ENCODE results near the gene MAN2A1.
"Not testable (repeated sequence)": the region's sequence is repeated elsewhere in the genome, so short reads cannot be mapped to it uniquely, and the experiment has no call there.

MAN2A1 gene

DNA sequence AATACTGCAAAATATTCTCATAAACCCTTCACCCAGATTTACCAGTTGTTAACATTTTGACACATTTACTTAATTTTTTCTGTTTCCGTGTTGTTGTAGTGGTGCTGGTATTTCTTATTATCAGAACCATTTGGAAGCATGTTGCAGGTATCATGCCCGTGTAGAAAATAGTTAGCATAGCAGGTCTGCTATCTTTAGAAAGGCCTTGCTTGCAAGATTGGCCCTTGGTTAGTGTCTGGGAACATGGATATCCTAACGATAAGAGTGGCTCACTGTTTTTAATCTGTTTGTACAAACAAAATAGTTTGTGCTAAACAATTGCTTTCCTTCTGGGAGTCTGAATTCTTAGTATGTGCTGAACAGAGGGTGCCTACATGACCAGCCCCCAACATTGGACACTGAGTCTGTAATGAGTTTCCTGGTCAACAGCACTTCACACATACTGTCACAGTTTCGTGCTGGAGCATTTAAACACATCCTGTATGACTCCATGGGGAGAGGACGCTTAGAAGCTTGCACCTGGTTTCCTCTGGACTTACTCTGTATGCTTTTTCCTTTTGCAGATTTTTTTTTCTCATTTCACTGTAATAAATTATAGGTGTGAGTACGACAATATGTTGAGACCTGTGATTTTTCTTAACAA, 66.9 kb downstream of the MAN2A1 start:
- DNase-seq (ENCODE audit: low spot score), result no peak

DNA sequence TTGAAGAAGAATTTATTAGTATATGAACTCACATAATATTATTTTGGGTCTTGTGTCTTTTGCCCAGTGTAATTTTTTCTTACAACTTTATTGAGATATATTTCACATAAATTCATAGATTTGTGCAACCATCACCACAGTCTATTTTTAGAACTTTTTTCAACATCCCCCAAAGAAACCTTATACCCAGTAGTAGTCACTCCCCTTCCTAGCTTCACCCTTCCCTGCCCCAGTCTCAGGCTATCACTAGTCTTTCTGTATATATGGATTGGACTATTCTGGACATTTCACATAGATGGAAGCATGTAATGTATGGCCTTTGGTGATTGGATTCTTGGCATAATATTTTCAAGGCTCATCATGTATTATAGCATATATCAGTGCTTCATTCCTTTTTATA, 67.8 kb downstream of the MAN2A1 start:
- DNase-seq (ENCODE audit: low spot score), result no peak

DNA sequence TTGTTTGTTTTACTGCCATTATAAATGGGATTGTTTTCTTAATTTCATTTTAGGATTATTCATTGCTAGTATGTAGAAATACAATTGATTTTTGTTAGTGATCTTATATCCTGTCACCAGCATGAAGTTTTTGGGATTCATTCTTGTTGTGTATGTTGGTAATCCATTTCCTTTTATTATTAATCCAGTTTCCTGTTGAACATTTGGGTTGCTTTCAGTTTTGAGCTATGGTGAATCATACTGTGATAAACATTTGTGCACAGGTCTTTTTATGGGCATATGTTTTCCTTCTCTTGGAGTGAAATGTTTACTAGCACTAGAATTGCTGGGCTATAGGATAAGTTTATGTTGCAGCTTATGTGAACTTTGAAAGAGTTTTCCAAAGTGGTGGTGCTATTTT, 69.6 kb downstream of the MAN2A1 start:
- DNase-seq (ENCODE audit: low spot score), result no peak

DNA sequence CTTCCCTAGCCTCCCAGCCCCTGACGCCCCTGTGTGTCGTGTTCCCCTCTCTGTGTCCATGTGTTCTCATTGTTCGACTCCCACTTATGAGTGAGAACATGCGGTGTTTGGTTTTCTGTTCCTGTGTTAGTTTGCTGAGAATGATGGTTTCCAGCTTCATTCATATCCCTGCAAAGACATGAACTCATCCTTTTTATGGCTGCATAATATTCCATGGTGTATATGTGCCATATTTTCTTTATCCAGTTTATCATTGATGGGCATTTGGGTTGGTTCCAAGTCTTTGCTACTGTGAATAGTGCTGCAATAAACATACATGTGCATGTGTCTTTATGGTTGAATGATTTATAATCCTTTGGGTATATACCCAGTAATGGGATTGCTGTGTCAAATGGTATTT, 70.4 kb downstream of the MAN2A1 start:
- DNase-seq (ENCODE audit: low spot score), result not testable (repeated sequence)

DNA sequence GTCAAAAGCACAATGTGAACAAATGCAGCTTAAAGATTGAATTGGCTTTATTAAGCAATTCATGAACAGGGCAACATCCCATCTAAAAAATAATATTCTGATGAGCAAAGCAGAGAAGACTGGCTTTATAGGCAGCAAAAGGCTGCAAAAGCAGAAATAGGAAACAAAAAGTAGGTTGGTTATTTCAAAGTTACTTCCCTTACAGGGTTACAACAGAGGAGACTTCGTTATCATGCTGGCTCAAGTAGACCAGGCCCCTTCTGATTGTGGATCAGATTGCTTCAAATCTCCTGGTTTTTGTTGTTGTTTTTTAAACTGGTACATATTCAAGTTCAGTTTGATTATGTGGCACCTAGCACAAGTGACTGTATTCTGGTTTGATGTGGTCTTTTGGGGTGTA, 73.1 kb downstream of the MAN2A1 start:
- DNase-seq (ENCODE audit: low spot score), result no peak

DNA sequence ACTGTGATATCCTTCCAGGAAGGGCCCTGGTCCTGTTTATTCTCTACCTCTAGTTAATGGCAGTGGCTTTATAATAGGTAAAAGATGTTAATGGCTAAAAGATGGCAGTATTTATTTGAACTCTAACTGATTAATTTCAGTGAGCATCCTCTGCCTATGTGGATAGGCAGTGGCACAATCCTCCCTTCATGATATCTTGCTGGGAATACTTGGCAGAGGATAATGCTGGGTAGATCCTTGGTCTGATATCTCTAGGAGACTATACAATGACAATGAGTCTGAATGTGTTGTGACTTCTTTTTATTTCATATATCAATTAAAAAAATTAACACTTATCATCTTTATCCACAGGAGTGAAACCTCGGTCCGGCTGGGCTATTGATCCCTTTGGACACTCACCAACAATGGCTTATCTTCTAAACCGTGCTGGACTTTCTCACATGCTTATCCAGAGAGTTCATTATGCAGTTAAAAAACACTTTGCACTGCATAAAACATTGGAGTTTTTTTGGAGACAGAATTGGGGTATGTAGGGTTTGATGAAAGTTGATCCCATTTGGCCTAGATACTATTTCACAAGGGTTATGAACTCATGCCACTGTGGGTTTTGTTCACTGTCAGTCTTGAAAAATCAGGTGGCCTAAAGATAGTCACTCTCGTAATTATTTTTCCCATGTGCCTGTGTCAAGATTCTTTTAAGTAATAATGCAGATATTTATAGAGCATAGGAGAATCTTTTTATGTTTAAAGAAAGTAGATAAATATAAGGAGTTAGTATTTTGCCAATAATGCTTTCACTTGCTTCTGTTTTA, 77.7 kb downstream of the MAN2A1 start:
- no peak for DNase-seq (ENCODE audit: low spot score)

DNA sequence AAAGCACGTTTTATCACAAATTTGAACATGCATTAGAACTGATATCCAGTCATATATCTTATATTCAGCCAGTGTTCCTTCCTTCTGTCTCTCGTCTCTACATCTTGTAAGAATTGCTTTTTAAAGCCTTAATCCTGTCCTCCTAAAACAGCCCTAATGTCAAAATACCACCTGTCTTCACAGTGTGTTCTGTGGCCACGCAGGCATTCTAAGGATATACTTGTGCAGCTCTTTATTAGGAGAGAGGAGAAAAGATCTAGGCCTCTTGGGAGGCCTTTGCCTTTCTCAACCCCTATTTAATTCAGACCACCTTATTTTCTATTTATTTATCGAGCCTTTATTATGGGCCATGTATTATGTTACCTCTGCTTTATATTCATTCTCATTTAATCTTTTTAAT, 78.3 kb downstream of the MAN2A1 start:
- no peak for DNase-seq (ENCODE audit: low spot score)

DNA sequence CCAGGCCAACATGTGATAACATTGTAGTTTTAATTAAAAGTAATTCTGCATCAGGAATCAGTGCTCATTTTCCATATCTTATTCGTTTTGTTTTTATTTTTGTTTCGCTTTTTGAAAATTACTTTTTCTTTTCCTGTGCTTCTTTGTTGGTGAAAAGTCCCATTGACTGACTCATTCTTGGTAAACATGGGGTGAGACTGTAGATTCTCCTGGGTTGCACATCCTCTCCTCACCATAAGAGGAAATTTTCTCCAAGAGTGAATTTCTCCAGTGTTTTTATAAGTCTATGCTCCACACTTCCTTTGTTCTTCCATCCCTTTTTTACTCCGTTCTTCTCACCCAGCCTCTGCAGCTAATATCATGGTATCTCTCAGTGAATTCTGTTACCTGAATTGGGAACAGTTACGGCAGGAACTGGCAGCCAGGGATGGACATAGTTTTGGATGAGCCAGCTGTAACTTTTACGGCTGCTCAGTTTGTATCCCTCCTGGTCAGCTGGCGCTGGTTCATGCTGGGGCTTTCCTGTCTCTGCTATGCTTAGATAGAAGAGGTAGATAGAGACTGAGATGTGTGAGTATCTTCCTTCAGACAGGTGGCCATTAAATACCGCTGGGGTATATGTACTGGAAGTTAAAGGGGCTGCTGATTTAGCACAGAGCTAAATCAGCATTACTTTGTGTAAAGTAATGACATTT, 80.0 kb downstream of the MAN2A1 start:
- DNase-seq (ENCODE audit: low spot score), result no peak

DNA sequence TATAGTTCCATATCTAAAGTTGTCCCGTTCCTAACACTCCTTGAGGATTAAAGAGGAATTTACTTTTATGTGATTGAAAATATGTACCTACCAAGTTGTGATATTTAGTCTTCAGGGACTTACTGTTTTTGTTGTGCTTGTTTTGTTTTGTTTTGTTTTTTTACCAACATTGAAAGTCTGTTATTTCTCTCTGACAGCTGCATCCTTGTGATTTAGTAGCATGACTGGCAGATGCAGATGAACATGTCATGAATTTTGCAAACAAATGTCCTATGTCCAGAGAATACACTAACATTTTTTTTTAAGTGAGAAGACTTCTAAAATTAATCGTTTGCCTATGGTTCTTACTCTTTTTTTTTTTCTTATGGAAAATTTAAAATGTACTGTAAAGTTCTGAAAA, 85.4 kb downstream of the MAN2A1 start:
- no peak for DNase-seq (ENCODE audit: low spot score)

DNA sequence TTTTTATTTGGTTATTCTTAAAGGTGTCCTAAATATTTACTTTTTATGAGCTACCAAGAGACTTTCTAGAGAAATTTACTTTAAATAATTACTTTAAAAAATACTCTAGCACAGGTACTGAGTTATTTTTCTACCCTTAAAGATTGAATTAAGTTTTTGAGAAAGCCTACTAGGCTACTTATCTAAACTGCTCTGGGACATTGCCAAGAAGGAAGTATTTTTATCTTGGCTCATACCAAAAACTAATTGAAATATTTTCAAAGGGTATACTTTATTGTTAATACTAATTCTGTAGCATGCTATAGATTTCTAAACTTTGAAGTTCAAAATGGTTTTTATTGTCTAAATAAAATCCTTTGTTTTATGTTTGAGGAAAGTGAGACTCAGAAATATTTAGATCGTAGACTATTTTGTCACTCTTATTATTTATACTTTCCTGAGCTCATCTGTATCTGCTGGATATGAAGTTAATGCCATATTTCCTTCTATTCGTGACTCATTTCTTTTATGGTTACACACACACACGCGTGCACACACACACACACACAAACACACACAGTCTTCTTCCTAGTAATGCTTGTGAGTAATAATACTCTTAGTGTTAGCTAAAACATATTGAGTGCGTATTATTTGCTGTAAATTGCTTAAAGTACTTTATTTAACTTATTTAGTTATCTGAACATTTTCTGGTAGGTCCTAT, 89.5 kb downstream of the MAN2A1 start:
- DNase-seq (ENCODE audit: low spot score), result no peak

DNA sequence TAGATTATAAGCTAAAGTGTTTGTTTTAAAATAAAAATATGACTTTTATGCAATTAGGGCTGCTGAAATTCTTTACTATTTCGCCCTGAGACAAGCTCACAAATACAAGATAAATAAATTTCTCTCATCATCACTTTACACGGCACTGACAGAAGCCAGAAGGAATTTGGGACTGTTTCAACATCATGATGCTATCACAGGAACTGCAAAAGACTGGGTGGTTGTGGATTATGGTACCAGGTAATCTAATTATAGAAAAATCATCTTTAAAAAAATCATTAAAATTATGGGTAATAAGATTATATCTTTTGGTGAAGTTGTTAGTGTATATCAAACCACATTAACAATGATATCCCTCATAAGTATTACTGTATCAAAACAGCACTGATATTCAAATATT, 95.0 kb downstream of the MAN2A1 start:
- DNase-seq (ENCODE audit: low spot score), result no peak

DNA sequence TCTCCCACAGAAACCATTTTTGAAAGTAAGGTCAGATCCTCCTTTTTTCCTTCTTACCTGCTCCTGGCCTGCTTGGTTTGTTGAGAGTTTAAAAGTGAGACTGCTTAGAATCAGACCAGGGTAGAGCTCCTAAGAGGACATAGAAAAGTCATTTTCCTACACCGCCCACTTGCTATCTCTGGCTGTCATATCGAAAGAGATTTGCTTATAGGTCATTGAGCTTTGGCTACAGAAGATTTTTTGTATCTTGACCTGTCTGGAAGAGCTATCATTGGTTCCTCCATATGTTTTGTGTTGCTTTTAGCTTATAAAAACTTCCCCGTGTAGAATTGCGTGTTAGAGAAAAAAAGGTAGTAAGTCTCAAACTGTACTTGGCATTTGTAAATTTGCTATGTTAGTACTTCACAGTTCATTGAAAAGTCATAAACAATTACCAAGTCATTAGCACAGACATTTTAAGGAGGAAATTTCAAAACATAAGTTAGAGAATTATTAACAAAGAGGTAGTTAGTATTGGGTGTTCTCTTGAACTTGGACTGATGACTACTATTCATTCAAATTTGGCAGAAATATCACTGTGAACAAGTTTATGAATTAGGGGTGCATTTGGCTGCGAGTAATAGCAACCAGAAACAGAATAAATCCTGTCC, 96.6 kb downstream of the MAN2A1 start:
- no peak for DNase-seq (ENCODE audit: low spot score)

DNA sequence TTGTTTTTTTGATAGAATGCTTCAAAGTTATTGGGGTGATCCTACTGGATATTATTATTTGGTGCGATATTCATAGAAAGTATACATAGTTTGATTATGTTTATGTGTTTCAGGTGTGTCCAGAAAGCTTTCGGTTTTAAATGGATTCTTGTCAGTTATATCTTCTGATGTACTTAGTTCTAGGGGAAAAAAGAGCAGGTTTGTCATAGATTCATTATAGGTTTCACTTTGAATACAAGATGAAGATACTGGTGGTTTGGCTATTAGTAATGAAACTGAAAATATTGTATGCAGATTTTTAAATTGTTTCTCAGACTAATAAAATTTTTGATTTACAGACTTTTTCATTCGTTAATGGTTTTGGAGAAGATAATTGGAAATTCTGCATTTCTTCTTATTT, 98.9 kb downstream of the MAN2A1 start:
- no peak for DNase-seq (ENCODE audit: low spot score)

DNA sequence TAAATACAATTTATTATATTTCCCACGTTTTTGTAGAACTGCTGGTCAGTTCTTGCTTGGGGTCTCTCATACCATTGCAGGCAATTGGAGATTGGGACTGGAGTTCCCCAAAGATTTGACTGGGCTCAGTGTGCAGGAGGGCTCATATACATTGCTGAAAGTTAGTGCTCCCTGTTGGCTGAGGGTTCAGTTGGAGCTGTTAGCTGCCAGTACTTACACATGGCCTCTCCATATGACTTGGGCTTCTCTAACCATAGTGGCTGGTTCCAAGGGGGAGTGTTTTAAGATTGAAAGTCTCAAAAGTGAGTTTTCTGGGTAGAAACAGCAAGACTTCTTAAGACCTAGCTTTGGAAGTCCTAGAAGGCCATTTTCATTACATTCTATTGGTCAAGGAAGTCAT, 102.9 kb downstream of the MAN2A1 start:
- no peak for DNase-seq (ENCODE audit: low spot score)

DNA sequence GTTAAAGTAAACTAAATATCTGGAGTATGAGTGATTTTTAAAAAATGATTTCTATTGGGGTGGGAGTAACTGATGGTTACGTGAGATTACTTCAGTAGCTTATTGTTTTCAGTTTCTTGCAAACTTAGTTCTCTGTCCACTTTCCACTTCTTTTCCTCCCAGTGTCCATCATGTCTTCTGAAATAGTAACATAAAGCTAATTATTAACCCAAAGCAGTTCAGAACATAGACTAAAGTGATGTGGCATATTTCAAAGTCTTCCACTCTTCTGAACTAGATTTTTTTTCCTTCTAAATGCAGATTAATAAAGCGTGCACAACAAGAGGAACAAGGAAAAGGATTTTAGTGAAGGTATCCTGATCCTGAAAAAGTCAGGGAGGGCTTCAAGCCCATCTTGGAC, 114.1 kb downstream of the MAN2A1 start:
- no peak for DNase-seq (ENCODE audit: low spot score)

DNA sequence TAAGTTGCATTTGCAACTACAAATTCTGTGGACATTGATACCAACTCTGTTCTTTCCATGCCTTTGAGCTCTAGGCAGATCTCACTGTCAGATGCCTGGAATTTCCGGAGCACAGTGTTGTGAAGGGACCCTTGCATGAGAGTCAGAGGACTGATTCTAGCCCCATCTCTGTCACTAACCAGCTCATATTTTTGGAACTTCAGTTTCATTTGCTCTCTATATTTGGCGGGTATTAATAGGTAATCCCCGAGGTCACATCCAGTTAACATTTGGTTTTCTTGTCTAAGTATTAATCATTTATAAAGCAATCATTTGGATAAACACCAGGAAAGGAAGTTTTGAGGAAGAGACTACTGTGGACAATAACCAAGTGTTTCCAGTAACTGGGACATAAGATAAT, 115.7 kb downstream of the MAN2A1 start:
- DNase-seq (ENCODE audit: low spot score), result no peak

DNA sequence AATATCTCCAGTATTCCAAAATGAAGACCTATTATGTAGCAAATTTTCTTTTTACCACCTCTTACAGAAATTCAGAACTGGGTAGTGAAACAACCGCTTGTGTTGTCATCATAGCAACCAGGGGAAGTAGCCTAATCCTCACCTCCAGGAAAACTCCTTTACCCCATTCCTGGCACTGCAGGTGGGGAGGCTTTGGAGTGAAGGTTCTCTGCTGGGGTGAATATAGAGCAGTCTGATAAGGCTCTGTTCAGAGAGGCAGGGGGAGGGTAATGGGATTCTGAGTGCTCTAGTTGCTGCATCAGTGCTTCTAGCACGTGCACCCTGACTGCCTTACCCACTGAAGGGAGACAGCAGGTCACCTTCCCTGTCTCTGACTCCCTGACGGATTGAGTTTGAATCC, 116.2 kb downstream of the MAN2A1 start:
- DNase-seq (ENCODE audit: low spot score), result no peak

DNA sequence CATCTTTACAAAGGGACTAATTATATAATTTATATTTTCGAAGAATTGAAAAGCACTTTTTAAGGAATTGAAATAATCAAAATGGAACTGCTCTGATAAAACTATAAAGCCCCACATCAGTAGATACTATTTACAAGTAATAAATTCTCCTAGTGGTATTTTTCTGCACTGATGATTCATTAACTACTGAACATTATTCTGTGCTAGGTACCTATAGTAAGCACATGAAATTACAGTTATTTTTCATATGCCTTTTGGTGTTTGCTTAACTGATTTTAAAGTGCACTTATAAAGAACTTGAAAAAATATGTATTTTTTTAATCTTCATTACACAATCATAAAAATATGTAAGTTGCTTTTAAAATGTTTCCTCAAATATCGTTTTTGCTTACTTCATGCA, 123.0 kb downstream of the MAN2A1 start:
- DNase-seq (ENCODE audit: low spot score), result no peak

DNA sequence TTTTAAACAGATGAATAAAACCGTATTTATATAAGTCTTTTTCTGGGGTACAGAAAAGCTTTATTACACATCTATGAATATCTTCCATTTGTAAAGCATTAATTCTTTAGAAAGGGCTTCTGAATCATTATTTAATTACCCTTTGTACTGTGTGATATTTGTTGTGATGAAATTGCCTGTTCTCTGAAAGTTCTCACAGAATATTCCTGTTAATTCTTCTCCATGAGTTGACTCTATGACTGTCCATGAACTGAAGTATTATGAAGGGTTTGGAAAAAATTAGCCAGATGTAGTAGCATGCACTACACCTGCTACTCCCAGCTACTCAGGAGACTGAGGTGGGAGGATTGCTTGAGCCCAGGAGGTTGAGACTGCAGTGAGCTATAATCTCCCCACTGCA, 127.0 kb downstream of the MAN2A1 start:
- DNase-seq (ENCODE audit: low spot score), result no peak

DNA sequence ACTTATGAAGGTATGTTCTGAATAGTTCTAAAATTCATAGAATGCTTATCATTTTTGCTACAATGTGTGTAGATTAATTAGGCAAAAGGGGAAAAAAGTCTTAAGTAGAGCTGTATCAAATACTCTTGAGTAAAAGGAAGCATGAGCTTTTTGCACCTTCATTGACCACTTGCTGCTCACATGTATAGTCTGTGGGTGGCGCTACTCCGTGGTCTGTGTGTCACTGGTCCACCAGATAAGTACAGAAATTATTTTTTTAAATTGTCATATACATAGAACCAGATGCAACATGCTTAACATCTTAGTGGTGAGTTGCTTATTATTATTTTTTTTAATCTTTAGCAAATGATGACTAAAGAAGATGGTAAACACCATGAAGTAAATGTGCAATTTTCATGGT, 130.2 kb downstream of the MAN2A1 start:
- no peak for DNase-seq (ENCODE audit: low spot score)

DNA sequence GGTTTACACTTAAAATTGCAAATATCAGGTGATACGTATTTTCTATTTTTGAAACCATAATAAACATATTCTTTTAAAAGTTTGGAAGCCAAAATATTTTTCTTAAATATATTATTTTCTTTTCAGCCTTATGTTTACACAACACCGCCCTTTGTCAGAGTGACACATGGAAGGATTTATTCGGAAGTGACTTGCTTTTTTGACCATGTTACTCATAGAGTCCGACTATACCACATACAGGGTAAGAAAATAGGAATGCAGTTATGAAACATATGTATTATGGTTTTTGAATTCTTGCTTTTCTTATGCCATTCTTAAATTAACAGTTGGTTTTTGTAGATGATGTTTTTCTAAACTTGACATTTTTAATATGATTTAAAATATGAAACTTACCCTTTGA, 133.9 kb downstream of the MAN2A1 start:
- DNase-seq (ENCODE audit: low spot score), result no peak

DNA sequence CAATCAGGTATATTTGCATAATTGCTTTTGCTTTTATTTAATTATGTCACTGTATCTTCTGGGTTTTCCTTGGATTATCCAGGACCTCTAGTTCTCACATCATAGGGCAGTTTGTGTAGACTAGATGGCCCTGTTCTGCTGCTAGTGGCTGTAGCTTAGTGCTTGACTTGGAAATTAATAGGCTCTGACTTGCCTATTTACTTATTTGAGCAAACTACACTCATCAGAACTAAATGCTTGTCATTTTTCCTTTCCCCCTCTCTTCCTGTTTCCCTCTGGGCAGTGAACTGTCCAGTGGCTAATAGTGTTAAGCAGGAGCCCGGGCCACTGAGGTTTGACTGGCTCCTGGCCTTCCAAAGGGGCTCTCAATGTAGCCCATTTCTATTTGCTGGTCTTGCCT, 135.7 kb downstream of the MAN2A1 start:
- no peak for DNase-seq (ENCODE audit: low spot score)
